GM10266 (cell line): Measurements from ENCODE around the gene ITGA1.

Experiments
- DNase-seq: peaks from one replicate; pipeline ENCODE4 v3.0.0; 2012; ENCODE audit errors: extremely low spot score
- TF ChIP-seq, protein P1 (sequence below): IDR thresholded peaks from 2 replicates; pipeline ENCODE4 v1.5.1; 2012; ENCODE audit warnings: mild to moderate bottlenecking, low read depth; ENCODE audit not compliant: control insufficient read depth, insufficient read depth; ENCODE audit errors: missing control alignments

ITGA1 gene

DNA sequence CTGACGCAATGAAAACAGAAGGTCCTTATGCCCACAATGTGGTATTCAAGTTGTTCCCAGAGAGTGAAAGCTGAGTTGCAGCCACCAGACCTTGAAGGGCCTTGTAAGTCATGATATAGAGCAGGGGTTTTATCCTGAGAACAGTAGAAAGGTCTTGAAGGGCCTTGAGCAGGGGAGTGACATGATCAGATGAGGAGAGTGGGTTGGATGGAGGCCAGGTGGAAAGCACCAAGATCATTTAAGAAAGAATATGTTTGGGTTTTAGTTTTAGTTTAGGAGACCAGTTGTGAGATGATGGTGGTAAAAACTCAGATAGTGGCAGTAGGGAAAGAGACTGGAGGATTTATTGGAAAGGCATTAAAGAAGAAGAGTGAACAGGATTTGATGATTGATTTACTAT lies 207.4 kb downstream of the ITGA1 start:
- TF ChIP-seq, protein P1, sequence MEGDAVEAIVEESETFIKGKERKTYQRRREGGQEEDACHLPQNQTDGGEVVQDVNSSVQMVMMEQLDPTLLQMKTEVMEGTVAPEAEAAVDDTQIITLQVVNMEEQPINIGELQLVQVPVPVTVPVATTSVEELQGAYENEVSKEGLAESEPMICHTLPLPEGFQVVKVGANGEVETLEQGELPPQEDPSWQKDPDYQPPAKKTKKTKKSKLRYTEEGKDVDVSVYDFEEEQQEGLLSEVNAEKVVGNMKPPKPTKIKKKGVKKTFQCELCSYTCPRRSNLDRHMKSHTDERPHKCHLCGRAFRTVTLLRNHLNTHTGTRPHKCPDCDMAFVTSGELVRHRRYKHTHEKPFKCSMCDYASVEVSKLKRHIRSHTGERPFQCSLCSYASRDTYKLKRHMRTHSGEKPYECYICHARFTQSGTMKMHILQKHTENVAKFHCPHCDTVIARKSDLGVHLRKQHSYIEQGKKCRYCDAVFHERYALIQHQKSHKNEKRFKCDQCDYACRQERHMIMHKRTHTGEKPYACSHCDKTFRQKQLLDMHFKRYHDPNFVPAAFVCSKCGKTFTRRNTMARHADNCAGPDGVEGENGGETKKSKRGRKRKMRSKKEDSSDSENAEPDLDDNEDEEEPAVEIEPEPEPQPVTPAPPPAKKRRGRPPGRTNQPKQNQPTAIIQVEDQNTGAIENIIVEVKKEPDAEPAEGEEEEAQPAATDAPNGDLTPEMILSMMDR: no peak
- DNase-seq: no peak

- TF ChIP-seq, protein P1: no peak
- no peak for DNase-seq
Observed at GRCh38 chr5:52995914-52996313, 208.2 kb downstream of the ITGA1 start.

DNA sequence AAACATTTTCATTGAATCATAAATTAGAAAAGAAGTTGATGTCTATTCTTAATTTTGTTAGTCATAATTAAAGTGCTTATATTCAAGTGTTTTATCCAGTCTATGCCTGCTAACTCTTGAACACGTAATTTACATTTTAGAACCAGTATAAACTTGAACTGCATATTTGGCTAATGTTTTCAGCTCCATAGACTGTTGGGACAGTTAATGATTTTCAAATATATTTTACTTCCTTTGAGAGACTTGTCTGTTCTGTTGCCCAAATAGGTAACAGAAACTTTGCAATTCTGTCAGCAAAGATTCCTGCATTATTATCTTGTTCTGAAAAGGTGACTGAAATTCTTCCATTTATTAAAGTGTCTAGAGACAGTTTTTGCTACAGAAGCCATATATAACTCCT lies 209.3 kb downstream of the ITGA1 start:
- no peak for DNase-seq
- TF ChIP-seq, protein P1: no peak

DNA sequence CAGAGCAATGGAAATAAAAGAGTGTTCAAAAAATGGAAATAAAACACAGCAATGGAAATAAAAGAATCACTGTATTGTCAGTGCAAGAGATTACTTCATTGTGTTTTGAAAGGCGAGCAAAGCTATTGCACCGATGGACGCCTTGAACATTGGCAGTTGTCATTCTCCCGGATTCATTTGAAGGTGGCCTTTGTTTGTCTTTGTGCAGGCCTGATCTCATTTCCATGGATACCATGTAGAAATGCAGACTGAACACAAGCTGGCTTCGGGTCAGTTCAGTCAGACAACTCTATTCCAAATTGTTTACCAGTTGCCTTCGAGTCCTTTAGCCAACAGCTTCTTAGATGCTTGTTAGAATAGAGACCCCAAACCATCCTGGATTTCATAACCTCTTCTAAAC lies 209.7 kb downstream of the ITGA1 start:
- TF ChIP-seq, protein P1: no peak

GRCh38 chr5:52998552-52999313 lies 211.0 kb downstream of the ITGA1 start:
- TF ChIP-seq, protein P1: no peak
- DNase-seq: no peak

More for the DNA sequence above, 209.7 kb downstream of the ITGA1 start:
- no peak for DNase-seq

DNA sequence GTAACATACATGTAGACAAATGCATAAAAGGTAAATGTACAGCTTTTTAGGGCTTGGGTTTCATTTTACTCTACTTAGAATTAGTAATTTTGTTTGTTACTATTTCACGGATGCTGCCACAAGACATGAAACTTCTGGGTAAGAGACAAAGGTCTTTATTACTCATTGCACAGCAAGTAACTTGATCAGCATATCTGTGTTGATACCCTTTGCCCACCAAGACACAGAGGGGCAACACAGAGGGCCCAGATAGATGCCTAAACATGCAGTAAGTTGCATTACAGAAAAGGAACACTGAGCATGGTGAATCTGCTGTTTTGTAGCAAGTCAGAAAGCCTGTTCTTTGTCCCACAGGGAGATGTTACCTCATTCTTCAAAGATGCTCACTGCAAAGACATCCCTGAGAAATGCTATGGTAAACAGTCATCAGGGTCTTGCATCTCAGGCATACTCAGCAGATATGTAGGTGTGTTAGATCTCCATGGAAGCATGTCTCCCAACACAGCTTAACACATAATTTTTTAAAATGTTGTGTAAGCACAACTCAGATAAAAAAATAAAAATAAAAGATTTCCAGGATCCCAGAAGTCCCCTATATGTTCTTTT lies 211.7 kb downstream of the ITGA1 start:
- TF ChIP-seq, protein P1: no peak
- DNase-seq: no peak

DNA sequence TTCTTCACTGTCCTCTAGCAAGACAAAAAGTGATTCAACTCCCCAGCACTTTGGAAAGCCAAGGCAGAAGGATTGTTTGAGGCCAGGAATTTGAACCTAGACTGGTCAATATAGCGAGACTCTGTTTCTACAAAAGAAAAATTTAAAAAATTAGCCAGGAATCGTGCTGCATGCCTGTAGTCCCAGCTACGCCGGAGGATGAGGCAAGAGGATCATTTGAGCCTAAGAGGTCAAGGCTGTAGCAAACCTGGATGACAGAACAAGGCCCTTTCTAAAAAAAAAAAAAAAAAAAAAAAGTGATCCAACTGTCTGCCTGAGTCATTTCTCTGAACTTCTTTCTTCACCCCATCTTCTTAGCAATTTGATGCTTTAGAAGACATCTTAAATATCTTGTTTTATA lies 213.8 kb downstream of the ITGA1 start:
- TF ChIP-seq, protein P1: no peak
- DNase-seq: no peak
